Duodenal mucosa (tissue), 2 donors: ENCODE results near the gene PEA15.

Experiments
- H3K27ac ChIP-seq: one replicate; pipeline ENCODE4 v1.7.0; 2013; ENCODE audit warnings: low read depth, low read length
- H3K27me3 ChIP-seq, 2 donors: one replicate each; pipeline ENCODE4 v1.7.0; 2013; ENCODE audit warnings: low read length in 2 of 2, control low read depth in 1 of 2; ENCODE audit not compliant: insufficient read depth in 2 of 2, control insufficient read depth in 1 of 2
- H3K36me3 ChIP-seq, 2 donors: one replicate each; pipeline ENCODE4 v1.7.0; 2013; ENCODE audit warnings: low read length in 2 of 2, control low read depth in 1 of 2; ENCODE audit not compliant: insufficient read depth in 2 of 2, control insufficient read depth in 1 of 2
- H3K4me1 ChIP-seq, 2 donors: one replicate each; pipeline ENCODE4 v1.7.0; 2013; ENCODE audit warnings: low read length in 2 of 2, control low read depth in 1 of 2; ENCODE audit not compliant: insufficient read depth in 2 of 2, control insufficient read depth in 1 of 2
- H3K4me3 ChIP-seq, 2 donors: one replicate each; pipeline ENCODE4 v1.7.0; 2013; ENCODE audit warnings: low read length in 2 of 2, low read depth in 1 of 2
- H3K9ac ChIP-seq, 2 donors: one replicate each; pipeline ENCODE4 v1.7.0; 2013; ENCODE audit warnings: low read length in 2 of 2, low read depth in 1 of 2
- H3K9me3 ChIP-seq, 2 donors: one replicate each; pipeline ENCODE4 v1.7.0; 2013; ENCODE audit warnings: low read length in 2 of 2, control low read depth in 1 of 2; ENCODE audit not compliant: control insufficient read depth in 1 of 2

The PEA15 gene

GRCh38 chr1:160264795-160265307, 59.7 kb downstream of the PEA15 start:
- Histone ChIP-seq H3K9me3 (no peaks in the 10 kb centered on the region), H3K36me3 (no peaks in the 10 kb centered on the region), H3K9ac (no peak overlapping the region), H3K27ac (no peak overlapping the region), H3K4me1 (peaks cover 14 to 20% of the 10 kb centered on the region in 2 donors), H3K27me3 (no peaks in the 10 kb centered on the region), H3K4me3 (no peak overlapping the region)
